ENCODE results near the gene HOXB7.

The HOXB7 gene

DNA sequence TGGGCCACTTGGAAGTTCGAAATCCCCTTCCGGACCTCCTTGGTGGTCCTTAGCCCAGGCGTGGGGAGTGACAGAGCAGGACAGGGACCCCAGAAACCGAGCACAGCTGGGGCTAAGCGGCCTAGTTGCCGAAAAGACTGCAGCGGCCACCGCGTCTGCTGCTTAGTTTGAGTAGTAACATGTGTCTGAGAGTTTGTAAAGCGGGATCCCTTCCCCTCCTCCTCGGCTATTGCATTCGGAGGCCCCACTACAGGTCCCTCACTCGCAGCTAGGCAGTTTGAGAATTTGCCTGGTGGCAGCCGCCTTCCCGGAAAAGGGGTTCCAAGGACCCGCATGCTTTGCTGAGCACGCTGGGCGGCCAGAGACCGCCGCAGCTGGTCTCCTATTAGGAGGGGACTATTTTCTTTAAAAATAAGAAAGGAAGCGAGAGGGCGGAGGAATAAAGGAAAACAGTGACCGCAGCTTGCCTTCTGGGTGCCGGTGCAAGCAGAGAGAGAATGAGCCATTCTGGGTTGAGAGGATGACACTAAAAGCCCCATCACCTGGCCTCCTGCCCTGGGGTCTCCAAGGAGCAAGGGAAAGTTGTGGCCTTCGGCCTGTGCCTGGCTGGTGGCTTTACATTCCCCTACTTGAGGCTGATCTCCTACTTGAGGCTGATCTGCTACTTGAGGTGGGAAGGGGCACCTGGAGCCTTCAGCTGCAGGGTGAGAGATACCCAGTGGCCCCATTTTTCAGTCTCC lies 16.1 kb downstream of the HOXB7 start:
- H3K36me3 ChIP-seq (ENCODE audit: insufficient read depth, low read length): no peaks in the 10 kb centered on the region
- H3K27ac ChIP-seq (ENCODE audit: low read depth, low read length): peak overlapping the region; percentile 74
- peaks cover 54% of the 10 kb centered on the region for H3K4me1 ChIP-seq (ENCODE audit: insufficient read depth, low read length)
- H3K27me3 ChIP-seq (ENCODE audit: control insufficient read depth in 1 of 2, insufficient read depth in 2 of 2, low read length in 2 of 2): peaks cover 0 to 8% of the 10 kb centered on the region in 2 donors
- peak overlapping the region; percentile 53 for H3K9ac ChIP-seq (ENCODE audit: low read length)
- no peaks in the 10 kb centered on the region for H3K9me3 ChIP-seq (ENCODE audit: low read length)
- H3K4me3 ChIP-seq (ENCODE audit: low read depth in 1 of 2, low read length in 2 of 2): peak overlapping the region; percentile 22 to 43

DNA sequence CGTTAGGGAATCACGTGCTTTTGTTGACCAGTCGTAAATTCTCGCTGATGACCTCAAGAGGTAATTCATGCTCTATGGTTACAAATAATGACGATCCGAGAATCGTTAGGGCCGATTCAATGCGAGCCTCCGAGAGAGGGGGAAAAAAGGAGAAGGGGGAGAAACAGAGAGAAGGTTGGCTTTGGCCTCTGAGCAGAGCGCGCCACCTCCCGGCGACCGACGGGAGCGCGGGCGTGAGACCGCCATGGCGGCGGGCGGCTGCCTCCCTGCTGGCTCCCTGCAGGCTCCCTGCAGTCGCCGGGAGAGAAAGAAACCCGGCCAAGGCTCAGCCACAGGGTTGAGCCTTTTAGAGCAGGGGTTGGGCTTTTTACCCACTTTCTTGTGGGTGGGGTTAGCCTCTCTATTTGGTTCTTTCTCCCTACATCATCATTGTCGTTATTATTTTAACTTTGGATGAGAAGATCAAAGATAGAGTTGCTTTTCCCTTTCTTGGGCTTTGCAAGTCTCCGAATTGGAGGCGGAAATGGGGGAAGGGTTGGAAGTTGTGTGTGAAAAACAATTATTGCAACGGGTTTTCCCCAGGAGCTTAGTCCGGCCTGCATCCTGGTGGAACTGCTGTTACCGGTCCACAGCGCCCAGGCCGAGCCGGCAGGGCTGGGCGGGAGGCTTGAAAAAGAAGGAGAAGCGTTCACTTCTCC lies 16.8 kb downstream of the HOXB7 start:
- no peaks in the 10 kb centered on the region for H3K36me3 ChIP-seq (ENCODE audit: insufficient read depth, low read length)
- peak overlapping the region; percentile 22 to 67 for H3K4me3 ChIP-seq (ENCODE audit: low read depth in 1 of 2, low read length in 2 of 2)
- peaks cover 0 to 6% of the 10 kb centered on the region in 2 donors for H3K27me3 ChIP-seq (ENCODE audit: control insufficient read depth in 1 of 2, insufficient read depth in 2 of 2, low read length in 2 of 2)
- no peaks in the 10 kb centered on the region for H3K9me3 ChIP-seq (ENCODE audit: low read length)
- H3K9ac ChIP-seq (ENCODE audit: low read length): peak overlapping the region; percentile 53
- peak overlapping the region; percentile 74 for H3K27ac ChIP-seq (ENCODE audit: low read depth, low read length)
- peaks cover 48% of the 10 kb centered on the region for H3K4me1 ChIP-seq (ENCODE audit: insufficient read depth, low read length)

DNA sequence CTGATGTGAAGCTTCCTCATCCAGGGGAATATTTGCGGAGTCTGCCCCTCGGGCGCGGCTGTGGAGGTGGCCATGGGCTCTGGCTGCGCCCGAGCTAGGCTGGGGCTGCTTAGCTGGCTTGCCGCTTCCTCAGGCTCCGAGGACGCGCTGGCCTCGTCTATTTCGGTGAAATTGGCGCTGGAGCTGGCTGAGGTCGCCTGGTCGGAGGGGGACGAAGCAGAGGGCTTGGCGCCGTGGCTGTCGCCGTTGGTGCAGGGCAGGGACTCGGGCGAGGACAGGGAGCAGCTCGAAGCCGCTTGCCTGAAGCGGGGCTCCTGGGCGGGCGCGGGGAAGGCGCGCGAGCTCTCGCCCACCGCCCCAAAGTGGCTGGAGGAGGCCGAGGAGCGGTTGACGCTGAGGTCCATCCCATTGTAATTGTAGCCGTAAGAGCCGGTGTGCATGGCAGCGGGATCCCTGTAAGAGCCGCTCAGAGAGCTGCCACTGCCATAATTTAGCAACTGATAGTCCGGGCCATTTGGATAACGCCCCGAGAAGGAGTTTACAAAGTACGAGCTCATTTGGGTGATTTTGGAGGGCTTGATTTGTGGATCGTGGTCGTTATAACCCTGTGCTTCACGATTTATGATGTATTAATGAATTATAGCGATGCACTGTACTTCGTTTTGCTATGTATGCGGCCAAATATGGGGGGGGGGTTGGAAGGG lies 17.5 kb downstream of the HOXB7 start, which contains the start of gene HOXB5:
HOXB5 (minus strand) TSS at position 654 of the 704 bp plus-strand sequence; CDS start at position 557, 97 bp downstream.
- H3K9ac ChIP-seq (ENCODE audit: low read length): peak within 1 kb of the TSS; percentile 58
- H3K27ac ChIP-seq (ENCODE audit: low read depth, low read length): peak within 1 kb of the TSS; percentile 96
- peaks cover 45% of the 10 kb centered on the region for H3K4me1 ChIP-seq (ENCODE audit: insufficient read depth, low read length)
- no peaks in the 10 kb centered on the region for H3K9me3 ChIP-seq (ENCODE audit: low read length)
- peak within 1 kb of the TSS; percentile 67 to 75 for H3K4me3 ChIP-seq (ENCODE audit: low read depth in 1 of 2, low read length in 2 of 2)
- peaks cover 0 to 3% of the 10 kb centered on the region in 2 donors for H3K27me3 ChIP-seq (ENCODE audit: control insufficient read depth in 1 of 2, insufficient read depth in 2 of 2, low read length in 2 of 2)
- H3K36me3 ChIP-seq (ENCODE audit: insufficient read depth, low read length): no peaks in the 10 kb centered on the region

DNA sequence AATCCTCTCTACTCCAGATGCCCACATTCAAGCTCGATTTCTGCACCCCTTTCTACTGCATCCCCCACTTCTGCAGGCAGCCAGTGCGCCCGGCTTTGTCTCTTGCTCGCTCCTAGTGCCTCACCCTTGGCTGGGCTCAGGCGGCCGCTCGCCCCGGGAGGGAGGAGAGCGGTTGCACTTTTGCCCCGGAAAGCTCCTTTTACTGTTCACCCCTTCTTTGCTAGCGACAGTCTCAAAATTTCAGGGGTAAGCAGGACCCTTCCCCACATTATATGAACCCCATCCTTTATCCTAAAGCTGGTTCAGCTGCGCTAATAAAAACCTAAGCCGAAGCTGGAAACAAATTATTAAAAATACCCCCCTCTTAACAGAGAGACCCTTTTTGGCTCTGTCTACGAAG lies 18.2 kb downstream of the HOXB7 start:
- H3K9me3 ChIP-seq (ENCODE audit: low read length): no peaks in the 10 kb centered on the region
- peak overlapping the region; percentile 67 to 75 for H3K4me3 ChIP-seq (ENCODE audit: low read depth in 1 of 2, low read length in 2 of 2)
- H3K4me1 ChIP-seq (ENCODE audit: insufficient read depth, low read length): peaks cover 50% of the 10 kb centered on the region
- H3K27ac ChIP-seq (ENCODE audit: low read depth, low read length): peak overlapping the region; percentile 96
- peaks cover 0 to 3% of the 10 kb centered on the region in 2 donors for H3K27me3 ChIP-seq (ENCODE audit: control insufficient read depth in 1 of 2, insufficient read depth in 2 of 2, low read length in 2 of 2)
- no peaks in the 10 kb centered on the region for H3K36me3 ChIP-seq (ENCODE audit: insufficient read depth, low read length)
- peak overlapping the region; percentile 58 for H3K9ac ChIP-seq (ENCODE audit: low read length)

DNA sequence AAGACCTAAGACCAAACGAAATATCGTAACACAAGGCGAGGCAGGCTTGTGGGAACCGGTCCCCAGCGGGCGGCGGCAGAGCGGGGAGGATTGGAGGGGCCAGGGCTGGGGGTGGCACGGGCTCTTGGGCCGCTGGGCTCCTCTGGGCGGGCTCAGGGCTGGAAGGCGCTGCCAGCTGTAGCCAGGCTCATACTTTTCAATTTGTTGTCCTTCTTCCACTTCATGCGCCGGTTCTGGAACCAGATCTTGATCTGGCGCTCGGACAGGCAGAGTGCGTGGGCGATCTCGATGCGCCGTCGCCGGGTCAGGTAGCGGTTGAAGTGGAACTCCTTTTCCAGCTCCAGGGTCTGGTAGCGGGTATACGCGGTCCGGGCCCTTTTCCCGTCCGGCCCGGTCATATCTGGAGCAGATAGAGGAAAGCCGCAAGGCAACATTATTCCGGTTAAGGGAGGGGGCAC lies 18.7 kb downstream of the HOXB7 start:
- Histone ChIP-seq H3K27me3 (ENCODE audit: control insufficient read depth in 1 of 2, insufficient read depth in 2 of 2, low read length in 2 of 2) (peaks cover 0 to 3% of the 10 kb centered on the region in 2 donors), H3K4me3 (ENCODE audit: low read depth in 1 of 2, low read length in 2 of 2) (peak overlapping the region; percentile 67 to 75), H3K36me3 (ENCODE audit: insufficient read depth, low read length) (no peaks in the 10 kb centered on the region), H3K9me3 (ENCODE audit: low read length) (no peaks in the 10 kb centered on the region), H3K9ac (ENCODE audit: low read length) (peak overlapping the region; percentile 58), H3K27ac (ENCODE audit: low read depth, low read length) (peak overlapping the region; percentile 96), H3K4me1 (ENCODE audit: insufficient read depth, low read length) (peaks cover 51% of the 10 kb centered on the region)

DNA sequence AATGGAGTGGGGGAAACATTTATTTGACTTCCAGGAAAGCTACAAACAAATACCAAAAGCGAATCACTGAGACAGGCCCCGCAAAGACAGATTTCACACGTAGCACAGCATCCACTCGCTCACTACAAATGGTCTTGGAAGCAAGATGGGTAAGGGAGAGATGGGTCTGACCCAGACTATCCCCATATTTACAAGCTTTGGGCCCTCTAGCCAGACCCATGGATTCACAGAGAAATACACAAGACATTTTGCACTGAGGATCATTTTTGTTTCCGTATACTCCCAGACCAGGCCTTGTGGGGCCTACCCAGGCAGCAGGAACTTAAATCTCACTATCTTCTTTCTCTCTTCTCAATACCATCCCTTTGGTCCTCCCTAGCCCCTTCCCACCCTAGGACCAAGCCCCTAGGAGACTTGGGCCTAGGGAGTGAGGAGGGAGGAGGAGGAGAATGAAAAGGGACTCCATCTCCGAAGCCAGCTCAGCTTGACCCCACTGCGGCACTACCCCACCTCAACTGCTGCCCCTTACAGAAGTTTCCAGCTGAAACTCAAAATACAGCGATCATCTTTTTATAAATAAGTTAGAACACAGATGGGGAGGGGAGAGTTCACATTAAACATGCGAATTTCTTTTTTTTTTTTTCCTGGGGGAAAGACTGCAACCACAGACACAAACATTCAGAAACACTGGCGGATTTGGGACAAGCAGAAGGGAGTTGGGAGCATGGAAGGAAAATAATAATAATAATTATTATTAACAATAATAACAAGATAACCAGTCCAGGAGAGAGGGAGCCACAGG lies 19.4 kb downstream of the HOXB7 start:
- Histone ChIP-seq H3K4me3 (ENCODE audit: low read depth in 1 of 2, low read length in 2 of 2) (peak overlapping the region; percentile 51 to 97), H3K9me3 (ENCODE audit: low read length) (no peaks in the 10 kb centered on the region), H3K9ac (ENCODE audit: low read length) (peak overlapping the region; percentile 95), H3K27me3 (ENCODE audit: control insufficient read depth in 1 of 2, insufficient read depth in 2 of 2, low read length in 2 of 2) (peaks cover 0 to 3% of the 10 kb centered on the region in 2 donors), H3K4me1 (ENCODE audit: insufficient read depth, low read length) (peaks cover 56% of the 10 kb centered on the region), H3K36me3 (ENCODE audit: insufficient read depth, low read length) (no peaks in the 10 kb centered on the region), H3K27ac (ENCODE audit: low read depth, low read length) (peak overlapping the region; percentile 96)

DNA sequence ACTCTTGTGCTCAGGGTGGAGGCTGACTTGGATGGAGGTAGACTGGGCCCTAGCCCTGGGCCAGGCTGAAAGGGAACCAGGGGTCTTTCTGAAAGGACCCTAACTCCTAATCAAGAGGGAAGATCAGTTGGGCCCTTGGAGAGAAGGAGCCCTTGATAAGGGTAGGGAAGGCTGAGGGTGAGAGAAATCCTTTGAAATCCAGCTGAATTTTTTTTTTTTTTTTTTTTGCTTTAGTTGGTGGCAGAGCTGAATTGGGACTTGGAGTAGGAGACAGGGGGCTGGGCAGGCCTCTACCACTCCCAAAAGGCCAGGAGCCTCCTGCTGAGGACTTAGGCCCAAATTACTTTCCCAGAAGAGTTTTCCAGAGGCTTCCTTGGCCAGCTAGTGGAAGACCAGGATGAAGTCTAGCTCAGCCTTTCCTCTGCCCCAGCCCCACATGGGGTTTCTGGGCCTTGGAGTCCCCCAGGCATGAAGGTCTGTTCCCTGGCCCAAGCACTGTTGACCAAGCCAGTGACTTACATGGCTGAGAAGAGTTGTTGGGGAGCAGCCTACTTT lies 20.1 kb downstream of the HOXB7 start:
- no peaks in the 10 kb centered on the region for H3K36me3 ChIP-seq (ENCODE audit: insufficient read depth, low read length)
- peak overlapping the region; percentile 51 to 97 for H3K4me3 ChIP-seq (ENCODE audit: low read depth in 1 of 2, low read length in 2 of 2)
- H3K27me3 ChIP-seq (ENCODE audit: control insufficient read depth in 1 of 2, insufficient read depth in 2 of 2, low read length in 2 of 2): peaks cover 0 to 3% of the 10 kb centered on the region in 2 donors
- peaks cover 54% of the 10 kb centered on the region for H3K4me1 ChIP-seq (ENCODE audit: insufficient read depth, low read length)
- peak overlapping the region; percentile 96 for H3K27ac ChIP-seq (ENCODE audit: low read depth, low read length)
- no peaks in the 10 kb centered on the region for H3K9me3 ChIP-seq (ENCODE audit: low read length)
- peak overlapping the region; percentile 95 for H3K9ac ChIP-seq (ENCODE audit: low read length)

DNA sequence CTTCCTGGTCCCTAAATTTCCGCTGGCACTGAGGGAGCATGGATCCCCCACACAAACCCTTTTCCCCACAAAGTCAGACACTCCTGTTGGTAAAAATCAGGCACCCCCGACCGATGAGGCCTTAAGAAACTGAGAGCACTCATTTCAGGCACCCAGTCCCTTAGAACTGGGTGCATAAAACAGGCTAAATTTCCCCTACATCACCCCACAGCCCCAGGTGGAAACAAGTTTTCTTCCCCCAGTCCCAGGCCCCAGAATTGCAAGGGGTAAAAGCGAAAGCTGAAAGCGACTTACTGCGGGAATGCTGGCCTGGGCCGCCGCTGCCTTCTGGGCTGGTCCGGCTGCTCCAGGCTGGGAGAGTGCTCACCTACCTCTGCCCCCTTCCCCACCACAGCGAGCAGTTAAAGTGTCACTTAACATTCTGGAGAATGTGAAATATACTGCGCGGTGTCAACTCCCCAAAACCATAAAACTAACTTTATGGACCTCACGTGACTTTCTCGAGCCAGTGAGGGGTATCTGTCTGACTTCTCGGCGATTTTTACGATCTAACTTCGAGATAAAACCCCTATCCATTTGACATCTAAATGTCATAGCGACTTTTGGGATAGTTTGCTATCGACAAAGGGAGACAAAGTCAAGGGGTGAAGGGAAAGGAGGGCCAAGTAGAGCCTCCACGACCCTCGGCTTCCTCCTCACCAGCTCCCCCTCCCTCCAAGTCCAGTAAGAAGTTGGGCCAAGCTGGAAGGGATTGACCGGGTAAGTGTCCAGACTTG lies 20.8 kb downstream of the HOXB7 start, which contains the start of gene HOXB3:
HOXB3 (minus strand) TSS at position 411 of the 776 bp plus-strand sequence. CDS start 37,767 bp downstream, outside the sequence.
- H3K4me1 ChIP-seq (ENCODE audit: insufficient read depth, low read length): peaks cover 48% of the 10 kb centered on the region
- H3K9ac ChIP-seq (ENCODE audit: low read length): peak within 1 kb of the TSS; percentile 95
- H3K27ac ChIP-seq (ENCODE audit: low read depth, low read length): peak within 1 kb of the TSS; percentile 96
- H3K4me3 ChIP-seq (ENCODE audit: low read depth in 1 of 2, low read length in 2 of 2): peak within 1 kb of the TSS; percentile 51 to 97
- no peaks in the 10 kb centered on the region for H3K9me3 ChIP-seq (ENCODE audit: low read length)
- peaks cover 0 to 3% of the 10 kb centered on the region in 2 donors for H3K27me3 ChIP-seq (ENCODE audit: control insufficient read depth in 1 of 2, insufficient read depth in 2 of 2, low read length in 2 of 2)
- H3K36me3 ChIP-seq (ENCODE audit: insufficient read depth, low read length): no peaks in the 10 kb centered on the region

DNA sequence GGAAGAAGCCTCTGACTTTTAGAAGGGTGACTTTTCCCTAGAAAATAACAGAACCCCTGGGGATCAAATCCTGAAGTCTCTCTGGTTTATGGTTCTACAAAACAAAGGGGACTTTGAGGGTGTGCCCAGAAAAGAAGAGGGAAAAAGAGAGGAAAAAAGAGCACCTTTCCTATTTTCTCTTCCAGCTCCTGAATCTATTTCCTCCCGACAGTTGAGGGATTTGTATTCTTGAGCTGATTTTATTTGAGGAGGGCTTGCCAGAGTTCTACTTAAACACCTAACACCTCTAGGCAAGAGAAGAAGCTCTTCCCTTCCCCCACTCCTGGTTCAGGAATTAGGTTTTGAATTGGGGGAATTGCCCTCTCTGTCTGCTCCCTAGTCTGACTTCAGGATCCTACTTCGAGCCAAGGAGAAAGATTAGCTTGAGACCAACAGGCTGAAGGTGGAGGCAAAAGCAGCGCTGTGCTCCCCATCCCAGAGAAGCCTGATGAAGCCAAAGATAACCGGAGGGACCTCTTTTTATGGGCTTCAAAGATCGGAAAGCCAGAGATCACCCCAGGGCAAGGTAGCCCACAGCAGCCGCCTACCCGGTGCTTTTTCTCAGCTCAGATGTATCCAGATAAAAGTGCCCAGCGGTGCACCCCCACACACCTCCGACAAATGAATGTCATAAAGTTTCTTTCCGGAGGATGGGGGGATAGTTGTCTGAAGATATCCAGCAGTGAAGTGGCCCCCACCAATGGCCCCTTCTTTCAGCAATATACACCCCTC lies 21.6 kb downstream of the HOXB7 start:
- Histone ChIP-seq H3K4me3 (ENCODE audit: low read depth in 1 of 2, low read length in 2 of 2) (peak overlapping the region; percentile 47 to 97), H3K9ac (ENCODE audit: low read length) (peak overlapping the region; percentile 95), H3K27ac (ENCODE audit: low read depth, low read length) (peak overlapping the region; percentile 96), H3K4me1 (ENCODE audit: insufficient read depth, low read length) (peaks cover 43% of the 10 kb centered on the region), H3K27me3 (ENCODE audit: control insufficient read depth in 1 of 2, insufficient read depth in 2 of 2, low read length in 2 of 2) (peaks cover 0 to 3% of the 10 kb centered on the region in 2 donors), H3K36me3 (ENCODE audit: insufficient read depth, low read length) (no peaks in the 10 kb centered on the region), H3K9me3 (ENCODE audit: low read length) (no peaks in the 10 kb centered on the region)

All from muscle layer of colon (tissue), 2 donors.